ENCODE measurements around the gene NNT.
"Not testable (repeated sequence)": the region's sequence is repeated elsewhere in the genome, so short reads cannot be mapped to it uniquely, and the experiment has no call there.

NNT gene

DNA sequence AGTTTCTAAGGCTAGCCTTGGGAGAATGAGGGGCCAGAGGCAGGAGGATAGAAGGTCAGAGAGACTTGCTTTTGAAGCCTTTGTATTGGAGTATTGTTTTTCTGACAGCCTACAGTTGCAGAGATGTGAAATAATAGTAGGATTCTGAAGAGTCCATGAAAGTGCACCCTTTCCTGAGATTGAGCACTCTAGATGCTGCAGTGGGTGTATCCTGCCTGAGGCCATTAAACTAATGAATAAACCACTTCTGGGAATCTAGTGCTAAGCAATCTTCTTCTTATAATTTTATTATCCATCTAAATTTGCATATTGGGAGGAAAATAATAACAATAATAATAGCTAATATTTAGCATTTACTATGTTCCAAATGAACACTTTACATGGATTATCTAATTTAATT is 19.3 kb upstream of the NNT start:
- no peak for DNase-seq

DNA sequence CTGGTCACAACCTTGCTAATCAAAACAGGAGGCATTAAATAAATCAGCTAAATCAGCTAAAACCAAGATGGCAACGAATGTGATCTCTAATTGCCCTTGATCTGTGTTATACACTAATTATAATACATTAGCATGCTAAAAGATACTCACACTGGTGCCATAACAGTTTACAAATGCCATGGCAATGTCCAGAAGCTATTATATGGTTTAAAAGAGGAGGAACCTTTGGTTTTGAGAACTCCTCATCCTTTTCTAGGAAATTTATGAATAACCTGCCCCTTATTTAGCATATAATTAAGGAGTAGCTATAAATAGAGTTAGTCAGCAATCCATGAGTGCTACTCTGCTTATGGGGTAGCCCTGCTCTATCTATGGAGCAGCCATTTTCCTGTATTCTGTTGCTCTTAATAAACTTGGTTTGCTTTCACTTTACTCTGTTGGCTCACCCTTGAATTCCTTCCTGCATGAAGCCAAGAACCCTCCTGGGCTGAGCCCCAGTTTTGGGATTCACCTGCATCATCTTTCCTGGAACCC is 18.7 kb upstream of the NNT start:
- no peak for DNase-seq

DNA sequence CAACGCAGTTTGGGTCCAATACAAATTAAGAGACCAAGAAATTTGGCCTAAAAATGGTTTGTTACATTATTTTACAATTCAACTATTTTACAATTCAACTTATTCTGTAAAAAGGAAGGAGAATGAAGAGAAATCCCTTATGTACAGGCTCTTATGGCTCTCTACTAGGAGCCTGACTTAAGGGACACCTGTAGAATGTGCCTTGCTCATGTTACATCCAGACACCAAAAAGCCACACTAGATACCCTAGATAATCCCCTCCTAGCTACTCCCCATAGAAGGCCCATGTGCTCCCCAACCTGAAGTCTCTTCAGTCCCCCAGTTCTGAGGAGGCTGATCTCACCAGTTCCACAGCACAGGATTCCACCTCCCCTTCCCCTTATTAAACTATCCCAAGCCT is 14.1 kb upstream of the NNT start:
- no peak for DNase-seq

DNA sequence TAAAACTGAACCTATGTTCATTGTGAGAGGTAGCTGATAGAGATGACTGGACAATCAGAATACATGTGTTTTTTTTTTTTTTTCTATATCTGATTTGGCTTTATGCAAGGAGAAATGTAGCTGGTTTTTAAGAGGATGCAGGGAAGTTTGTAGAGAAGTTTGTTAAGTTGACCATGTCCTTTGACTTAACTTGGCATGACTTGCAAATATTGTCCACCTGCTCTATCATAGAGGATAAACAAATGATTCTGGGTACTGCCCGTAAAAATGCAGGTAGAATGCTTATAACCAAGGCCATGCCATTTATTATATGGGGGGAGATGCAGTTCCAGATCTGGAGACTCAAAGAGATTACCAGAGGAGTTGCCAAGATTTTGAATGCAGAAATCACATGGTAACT is 13.7 kb upstream of the NNT start:
- DNase-seq, result no peak

DNA sequence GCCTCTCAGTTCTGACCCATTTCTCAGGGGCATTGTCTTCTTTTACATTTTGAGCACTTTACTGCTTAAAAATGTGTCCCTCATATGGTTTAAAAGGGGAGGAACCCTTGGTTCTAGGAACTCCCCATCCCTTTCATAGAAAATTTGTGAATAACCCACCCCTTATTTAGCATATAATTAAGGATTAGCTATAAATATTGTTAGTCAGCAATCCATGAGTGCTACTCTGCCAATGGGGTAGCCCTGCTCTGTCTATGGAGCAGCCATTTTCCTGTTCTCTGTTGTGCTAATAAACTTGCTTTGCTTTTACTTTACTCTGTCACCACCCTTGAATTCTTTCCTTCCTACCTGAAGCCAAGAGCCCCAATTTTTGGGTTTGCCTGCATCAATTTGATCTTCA is 12.3 kb upstream of the NNT start:
- no peak for DNase-seq

DNA sequence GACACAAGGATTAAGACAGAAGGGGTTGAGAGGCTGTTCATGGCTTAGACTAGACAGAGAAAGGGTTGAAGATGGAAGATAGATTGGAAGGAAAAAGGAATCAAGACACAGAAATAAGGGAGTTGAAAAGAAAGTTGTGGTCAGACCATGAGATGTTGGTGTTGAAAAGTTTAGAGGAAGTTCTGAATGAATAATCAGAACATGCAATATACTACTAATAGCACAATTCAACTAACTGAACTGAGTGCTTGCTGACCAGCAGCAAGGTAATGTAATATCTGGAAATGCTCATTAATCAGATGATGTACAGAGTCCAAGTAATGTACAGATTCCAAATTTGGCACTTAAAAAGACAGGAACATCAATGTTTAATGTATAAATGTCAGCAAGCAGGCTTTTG is 10.6 kb upstream of the NNT start:
- no peak for DNase-seq

DNA sequence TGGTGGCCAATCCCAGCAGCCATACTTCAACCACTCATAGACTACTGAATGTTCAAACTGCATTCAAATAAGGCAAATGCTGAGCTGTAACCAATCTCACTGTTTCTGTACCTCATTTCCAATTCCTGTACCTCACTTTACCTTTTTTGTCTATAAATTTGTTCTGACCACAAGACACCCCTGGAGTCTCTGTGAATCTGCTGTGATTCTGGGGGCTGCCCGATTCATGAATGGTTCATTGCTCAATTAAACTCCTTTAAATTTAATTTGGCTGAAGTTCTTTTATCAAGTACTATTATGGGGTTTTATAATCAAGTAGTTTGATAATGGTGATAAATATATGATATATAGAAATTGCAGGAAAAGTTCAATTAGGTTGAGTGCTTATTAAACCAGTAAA is 4.1 kb upstream of the NNT start:
- DNase-seq, result not testable (repeated sequence)

DNA sequence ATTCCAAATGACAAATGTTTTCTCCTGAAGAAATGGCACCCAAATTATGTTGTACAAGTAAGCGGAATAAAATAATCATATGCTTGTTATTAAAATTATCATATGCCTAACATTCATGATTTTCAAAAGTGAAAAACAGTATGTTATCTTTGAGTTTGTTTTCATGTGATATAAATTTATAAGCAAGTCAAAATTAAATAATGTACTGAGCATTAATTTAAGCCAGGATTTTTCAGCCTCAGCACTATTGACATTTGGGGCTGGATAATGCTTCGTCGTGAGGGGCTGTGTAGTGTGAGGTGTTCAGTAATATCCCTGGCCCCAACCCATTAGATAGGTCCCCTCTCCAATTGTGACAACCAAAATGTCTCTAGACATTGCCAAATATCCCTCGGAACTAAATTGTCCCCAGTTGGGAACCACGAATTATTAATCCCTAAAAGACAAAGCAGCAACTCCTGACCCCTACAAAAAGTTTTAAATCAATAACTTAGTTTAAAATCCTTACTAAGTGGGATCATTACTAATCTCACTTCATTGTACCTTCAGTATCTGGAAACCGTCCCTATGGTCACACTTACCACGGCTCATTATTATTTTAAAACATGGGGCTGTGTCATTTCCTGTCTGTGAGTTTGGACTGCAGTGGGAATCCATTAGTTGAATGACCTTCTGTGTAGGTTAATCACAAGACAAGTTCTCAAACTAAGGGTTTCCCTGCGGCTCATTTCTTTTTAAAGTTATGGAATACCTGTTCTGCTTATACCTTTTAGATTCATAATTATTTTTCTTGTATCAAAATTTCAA is 1.3 kb upstream of the NNT start:
- DNase-seq, result peak; percentile 59

DNA sequence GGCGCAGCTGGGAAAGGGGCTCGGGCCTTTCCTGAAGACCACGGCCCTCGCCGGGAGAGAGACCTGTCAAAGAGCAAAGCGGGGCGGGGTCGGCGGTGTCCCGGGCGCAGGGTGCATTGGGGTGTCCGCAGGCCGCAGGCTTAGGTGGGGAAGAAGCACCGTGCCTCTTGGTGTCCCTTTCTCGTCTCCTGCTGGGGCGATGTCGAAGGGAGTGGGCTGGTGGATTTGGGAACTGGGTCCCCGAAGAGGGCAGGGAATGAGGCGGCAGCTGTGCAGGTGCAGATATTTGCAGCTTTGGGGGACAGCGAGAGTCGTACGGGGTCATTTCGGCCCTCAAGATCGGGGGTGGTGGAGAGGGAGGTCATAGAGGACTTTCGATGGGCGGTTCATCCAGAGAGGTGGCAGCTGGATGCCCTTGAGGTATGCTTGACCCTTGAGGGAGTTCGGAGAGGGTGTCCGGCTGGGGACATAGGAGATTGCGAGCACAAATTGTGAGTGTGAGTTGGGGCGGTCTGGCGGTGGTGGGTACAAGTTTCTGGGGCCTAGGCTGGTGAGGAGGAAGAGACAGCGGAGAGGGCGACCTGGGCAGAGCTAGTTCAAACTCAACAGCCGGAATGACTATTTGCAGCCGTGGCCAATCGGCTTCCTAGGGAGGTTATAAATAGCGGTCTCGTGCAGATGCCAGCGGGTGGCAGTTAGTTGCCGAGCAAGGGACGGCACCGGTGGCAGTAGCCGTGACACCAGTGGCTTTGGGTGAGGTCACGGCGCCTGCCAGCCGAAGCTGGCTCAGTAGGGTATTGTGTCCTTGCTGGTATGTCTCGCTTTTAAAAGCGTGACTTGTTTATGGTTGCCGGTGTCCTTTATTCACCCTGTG is 601 bp downstream of the NNT start:
- DNase-seq, result peak; percentile 84

DNA sequence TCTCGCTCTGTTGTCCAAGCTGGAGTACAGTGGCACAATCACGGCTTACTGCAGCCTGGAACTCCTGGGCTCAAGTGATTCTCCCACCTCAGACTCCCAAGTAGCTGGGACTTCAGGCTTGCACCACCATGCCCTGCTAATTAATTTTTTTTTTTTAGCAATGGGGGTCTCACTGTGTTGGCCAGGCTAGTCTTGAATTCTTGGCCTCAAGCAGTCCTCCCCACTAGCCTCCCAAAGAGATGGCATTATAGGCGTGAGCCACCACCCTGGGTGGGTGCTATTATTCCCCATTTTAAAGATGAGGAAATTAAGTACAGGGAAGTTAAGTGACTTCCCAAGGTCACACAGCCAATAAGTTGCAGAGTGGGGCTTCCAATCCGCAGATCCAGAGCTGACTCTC is 1.7 kb downstream of the NNT start:
- no peak for DNase-seq

DNA sequence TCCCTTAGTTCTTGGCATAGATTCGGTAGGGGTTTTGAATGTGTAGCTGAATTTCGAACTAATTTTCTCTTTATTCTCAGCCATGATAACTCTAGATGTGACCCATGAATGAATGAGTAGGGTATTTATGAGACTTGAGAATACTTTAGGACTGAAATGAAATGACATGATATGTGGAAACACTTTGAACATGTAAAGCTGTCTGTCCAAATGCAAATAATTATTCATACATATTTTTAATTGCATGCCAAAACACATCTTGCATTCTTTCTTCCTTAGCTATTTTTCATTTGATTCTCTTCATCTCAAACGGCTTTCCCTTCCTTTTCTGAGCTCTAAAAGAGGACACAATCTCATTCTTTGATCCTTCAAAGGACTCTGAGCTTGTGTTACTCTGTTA is 3.4 kb downstream of the NNT start:
- no peak for DNase-seq

DNA sequence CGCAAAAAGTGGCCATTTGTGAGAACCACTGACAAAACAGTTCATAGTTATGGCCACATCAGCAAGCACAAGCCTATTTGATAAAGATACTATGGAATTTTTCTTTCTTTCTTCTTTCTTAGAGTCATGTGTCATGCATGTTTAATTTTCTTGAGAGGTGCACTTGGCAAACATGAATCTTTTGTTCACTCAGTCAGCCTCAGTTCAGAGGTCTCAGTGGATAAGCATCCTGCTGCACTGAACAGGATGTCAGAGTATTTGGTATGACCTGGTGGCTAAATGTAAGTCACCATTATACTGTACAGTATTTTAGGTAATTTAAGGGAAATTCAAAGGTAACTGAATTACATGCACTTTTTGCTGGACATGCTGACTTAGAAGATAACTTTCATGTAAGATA is 5.4 kb downstream of the NNT start:
- DNase-seq, result no peak

DNA sequence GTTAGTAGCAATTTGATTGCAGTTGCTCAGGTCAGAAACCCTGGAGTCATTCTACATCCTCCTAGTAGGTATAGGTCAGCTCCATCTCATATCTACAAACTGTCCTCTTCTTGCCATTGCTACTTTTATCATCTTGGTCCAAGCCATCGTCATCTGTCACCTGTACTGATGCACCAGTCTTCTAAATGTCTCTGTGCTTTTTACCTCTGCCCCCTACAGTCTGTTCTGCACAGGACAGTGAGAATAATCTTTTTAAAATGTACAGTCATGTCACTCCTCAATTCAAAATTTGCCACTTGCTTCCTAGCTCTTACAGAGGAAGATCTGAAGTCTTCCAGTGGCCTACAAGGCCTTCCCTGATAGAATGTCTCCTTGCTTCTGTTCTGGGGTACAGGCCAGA is 6.8 kb downstream of the NNT start:
- DNase-seq, result no peak

DNA sequence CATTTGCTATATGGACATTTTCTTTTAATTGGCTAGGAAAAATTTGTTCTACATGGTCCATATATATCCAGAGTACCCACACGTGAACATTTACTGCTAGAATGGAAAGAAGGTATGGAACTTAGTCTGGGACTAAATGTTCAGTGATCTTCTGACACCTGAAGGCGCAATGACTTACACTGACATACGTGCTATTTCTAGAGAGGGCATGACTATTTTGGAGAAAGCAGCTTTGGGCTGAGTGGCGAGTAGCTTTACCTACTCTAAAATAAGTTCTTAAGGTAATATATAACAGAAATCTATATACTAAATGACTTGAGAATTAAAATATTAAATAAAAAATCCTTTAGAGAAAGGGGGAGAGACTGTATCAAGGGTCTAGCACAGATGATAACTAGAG is 10.4 kb downstream of the NNT start:
- DNase-seq, result no peak

DNA sequence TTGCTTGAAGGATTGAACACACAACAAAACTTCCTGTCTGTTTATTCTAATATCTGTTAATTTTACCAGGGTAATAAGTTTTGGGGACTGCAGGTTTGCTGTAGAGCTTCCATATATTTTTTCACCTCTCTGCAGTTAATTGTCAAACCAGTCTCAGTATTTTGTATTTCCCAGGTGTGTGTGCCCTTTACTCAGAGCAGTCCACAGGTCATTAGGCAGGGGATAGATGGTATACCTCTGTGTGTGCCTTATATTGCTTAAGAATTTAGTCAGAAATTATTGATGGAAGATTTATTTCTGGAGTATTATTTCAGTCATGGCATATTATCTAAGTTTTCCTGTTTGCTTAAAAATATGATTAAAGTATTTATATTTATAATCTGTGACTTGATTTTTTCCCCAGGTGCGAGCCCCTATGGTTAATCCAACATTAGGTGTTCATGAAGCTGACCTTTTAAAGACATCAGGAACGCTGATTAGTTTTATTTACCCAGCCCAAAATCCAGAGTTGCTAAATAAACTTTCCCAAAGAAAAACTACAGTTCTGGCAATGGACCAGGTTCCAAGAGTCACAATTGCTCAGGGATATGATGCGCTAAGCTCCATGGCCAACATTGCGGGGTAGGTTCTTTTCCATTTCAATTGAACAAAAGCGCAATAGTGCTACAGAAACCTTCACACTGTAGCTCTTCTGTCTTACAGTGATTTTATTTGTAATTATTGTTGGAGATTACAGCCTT is 12.6 kb downstream of the NNT start:
- DNase-seq, result no peak

DNA sequence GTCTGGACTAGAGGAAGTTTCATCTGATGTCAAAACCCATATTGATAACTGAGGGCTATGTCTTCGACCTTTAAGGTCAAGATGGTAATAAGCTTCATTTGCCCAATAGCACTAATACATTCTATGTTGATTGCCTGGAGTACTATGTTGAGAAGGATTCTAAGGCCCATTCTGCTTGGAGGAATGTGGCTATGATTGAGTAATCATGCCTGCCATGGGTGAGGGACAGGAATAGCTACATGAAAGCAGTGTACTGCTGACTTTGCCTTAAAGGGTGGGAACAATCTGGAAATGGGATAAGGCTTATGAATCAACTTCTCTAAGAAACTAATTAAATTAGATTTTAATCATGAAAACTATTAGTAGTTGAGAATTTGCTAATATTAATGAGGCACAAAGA is 13.6 kb downstream of the NNT start:
- DNase-seq, result no peak

DNA sequence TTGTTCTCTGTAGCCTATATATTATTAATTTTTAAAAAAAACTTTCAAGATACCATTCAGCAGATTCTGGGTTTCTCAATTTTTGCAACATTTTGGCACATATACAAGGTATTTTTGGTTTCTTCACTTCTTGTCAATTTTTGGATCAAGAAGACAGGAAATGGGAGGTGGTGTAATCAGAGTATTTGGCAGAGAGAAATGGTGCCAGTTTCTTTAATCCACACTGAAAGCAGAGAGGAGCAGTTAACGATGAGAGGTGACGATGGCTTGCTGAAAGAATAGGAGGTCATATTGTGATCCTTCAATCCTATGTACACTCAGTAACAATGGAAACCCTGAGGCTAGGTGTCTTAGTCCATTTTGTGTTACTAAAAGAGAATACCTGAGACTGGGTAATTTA is 16.4 kb downstream of the NNT start:
- no peak for DNase-seq

DNA sequence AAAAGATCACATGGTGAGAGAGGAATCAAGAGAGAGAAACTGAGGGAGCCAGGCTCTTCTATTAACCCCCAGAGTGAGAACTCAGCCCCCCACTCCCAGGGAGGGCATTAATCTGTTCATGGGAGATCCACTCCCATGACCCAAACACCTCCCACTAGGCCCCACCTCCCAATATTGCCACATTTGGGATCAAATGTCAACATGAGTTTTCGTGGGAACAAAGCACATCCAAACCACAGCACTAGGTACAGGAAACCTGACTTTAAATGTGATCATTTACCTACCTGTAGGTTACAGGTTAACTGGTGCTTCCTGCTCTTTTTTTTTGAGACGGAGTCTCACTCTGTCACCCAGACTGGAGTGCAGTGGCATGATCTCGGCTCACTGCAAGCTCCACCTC is 16.9 kb downstream of the NNT start:
- DNase-seq, result no peak

DNA sequence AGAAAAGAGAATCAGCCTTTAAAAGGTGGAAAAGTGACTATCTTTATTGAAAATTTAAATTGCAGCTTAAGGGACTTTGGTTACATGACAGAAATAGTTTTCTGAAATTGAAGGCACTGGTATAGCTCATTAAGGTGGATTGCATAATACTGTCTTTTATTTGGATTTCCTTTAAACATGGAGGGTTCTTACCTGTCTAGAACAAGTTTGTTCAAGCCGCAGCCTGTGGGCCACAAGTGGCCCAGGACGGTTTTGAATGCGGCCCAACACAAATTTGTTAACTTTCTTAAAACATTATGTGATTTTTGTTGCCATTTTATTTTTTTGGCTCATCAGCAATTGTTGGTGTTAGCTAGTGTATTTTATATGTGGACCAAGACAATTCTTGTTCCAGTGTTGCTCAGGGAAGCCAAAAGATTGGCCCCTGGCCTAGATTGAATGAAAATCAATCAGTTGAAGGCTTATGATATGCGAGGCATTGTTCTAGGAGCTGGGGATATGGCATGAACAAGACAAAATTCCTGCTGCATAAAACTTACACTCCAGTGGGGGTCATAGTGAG is 18.0 kb downstream of the NNT start:
- no peak for DNase-seq

DNA sequence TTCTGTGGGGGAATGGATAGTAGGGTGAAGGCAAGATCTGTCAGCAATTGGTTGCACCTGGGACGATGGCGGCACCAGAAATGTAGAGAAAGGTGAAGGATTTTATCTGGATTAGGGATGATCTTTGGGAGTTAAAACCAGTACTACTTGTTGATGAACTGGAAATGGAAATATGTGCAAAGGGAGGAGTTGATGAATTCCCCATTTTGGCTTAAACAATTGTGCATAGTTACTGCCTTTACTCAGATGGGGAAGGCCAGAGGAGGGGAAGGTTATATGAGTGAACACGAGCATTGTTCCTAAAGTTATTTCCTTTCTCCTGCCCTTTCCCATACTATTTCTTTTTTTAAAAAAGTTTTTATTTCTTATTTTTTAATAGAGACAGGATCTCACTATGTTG is 19.1 kb downstream of the NNT start:
- no peak for DNase-seq

DNA sequence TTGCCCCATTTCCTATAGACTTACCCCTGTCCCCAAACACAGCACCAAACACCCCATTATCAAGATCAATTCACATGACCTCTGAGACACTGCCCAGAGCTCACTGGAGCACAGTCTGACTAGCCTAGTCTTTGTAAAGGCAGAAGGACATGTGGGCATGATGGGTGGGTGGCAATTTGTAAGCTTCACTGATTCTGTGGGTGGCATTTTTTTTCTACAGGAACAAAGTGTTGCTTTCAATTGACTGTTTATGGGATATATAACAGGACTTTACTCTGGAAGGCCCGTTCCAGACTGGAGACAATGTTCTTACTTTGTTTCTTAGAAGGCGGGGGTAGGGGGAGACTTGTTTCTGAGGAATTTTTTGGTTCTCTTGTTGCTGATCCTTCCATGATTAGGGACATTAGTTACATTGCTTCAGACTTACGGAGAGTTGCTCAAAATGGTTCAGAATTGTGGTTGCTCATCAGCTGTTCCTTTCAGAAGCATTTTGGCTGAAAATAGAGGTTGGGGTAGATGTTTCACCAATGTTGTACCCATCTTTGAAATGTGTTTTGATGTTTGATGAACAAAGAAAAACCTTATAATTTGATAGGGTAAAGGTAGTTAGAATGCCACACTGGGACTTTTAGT is 20.2 kb downstream of the NNT start:
- DNase-seq, result no peak

DNA sequence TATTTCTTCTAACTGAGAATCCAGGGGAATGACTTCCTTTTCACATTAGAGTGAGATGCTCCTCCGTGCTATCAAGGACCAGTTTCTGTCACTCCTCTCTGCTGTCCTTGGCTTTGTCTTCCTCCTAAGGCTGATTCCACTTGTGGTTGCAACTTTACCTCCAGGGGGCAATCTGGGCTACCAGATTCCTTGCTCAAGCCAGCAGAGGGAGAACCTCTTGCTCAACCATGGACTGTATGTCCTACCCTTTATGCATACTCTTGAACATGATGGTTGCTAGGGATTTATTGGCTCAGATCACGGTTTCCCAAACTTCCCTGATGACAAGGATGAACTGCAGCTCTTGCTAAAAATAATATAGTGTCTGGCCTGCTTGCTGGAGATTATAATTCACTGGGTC is 24.0 kb downstream of the NNT start:
- DNase-seq, result peak; percentile 18
